WERI-Rb-1 (cell line): ENCODE results near the gene ELL2.

Source experiments
- DNase-seq: peaks from one replicate; pipeline ENCODE4 v3.0.0-alpha.2; 2020
- H3K27ac ChIP-seq: fragments of 250-450 bp; sonication (Bioruptor Pico); 2 replicates; pipeline ENCODE4 v1.5.1; 2020; ENCODE audit warnings: mild to moderate bottlenecking, moderate library complexity
- H3K27me3 ChIP-seq: fragments of 250-450 bp; sonication (Bioruptor Pico); 2 replicates; pipeline ENCODE4 v1.5.1; 2021; ENCODE audit warnings: mild to moderate bottlenecking, low read depth, moderate library complexity; ENCODE audit not compliant: insufficient read depth, severe bottlenecking
- H3K36me3 ChIP-seq: fragments of 250-450 bp; sonication (Bioruptor Pico); 2 replicates; pipeline ENCODE4 v1.5.1; 2020; ENCODE audit warnings: mild to moderate bottlenecking, moderate library complexity
- H3K4me3 ChIP-seq: 2 replicates; pipeline ENCODE4 v1.5.1; 2011; ENCODE audit warnings: low read depth, mild to moderate bottlenecking, control low read depth, low read length
- H3K9me3 ChIP-seq: fragments of 250-450 bp; sonication (Bioruptor Pico); 2 replicates; pipeline ENCODE4 v1.5.1; 2021; ENCODE audit warnings: mild to moderate bottlenecking, moderate library complexity; ENCODE audit not compliant: severe bottlenecking
- CTCF ChIP-seq: IDR thresholded peaks from 2 replicates; pipeline ENCODE4 v1.5.1; 2011; ENCODE audit warnings: low read depth, mild to moderate bottlenecking, control low read depth, inconsistent platforms, low read length

ELL2 gene

GRCh38 chr5:95845391-95845790 is 116.3 kb downstream of the ELL2 start:
- TF ChIP-seq CTCF: no peak
- Histone ChIP-seq H3K4me3 (no peak overlapping the region), H3K36me3 (no peaks in the 10 kb centered on the region), H3K27me3 (no peaks in the 10 kb centered on the region), H3K27ac (no peak overlapping the region), H3K9me3 (no peaks in the 10 kb centered on the region)
- DNase-seq: no peak

GRCh38 chr5:95843733-95844223 is 117.9 kb downstream of the ELL2 start:
- Histone ChIP-seq H3K27me3 (no peaks in the 10 kb centered on the region), H3K36me3 (no peaks in the 10 kb centered on the region), H3K27ac (no peak overlapping the region), H3K9me3 (no peaks in the 10 kb centered on the region), H3K4me3 (no peak overlapping the region)
- no peak for TF ChIP-seq CTCF
- no peak for DNase-seq

GRCh38 chr5:95842854-95843544 is 118.7 kb downstream of the ELL2 start:
- Histone ChIP-seq H3K9me3 (no peaks in the 10 kb centered on the region), H3K4me3 (no peak overlapping the region), H3K27me3 (no peaks in the 10 kb centered on the region), H3K36me3 (no peaks in the 10 kb centered on the region), H3K27ac (no peak overlapping the region)
- peak; percentile 27; the same call in 1 of the 2 replicates for TF ChIP-seq CTCF
- peak; percentile 47 for DNase-seq

GRCh38 chr5:95841914-95842812 is 119.5 kb downstream of the ELL2 start:
- DNase-seq: no peak
- H3K9me3 ChIP-seq: no peaks in the 10 kb centered on the region
- H3K27ac ChIP-seq: no peak overlapping the region
- H3K36me3 ChIP-seq: no peaks in the 10 kb centered on the region
- TF ChIP-seq CTCF: no peak
- no peaks in the 10 kb centered on the region for H3K27me3 ChIP-seq
- H3K4me3 ChIP-seq: no peak overlapping the region

GRCh38 chr5:95840956-95841705 is 120.5 kb downstream of the ELL2 start:
- Histone ChIP-seq H3K27ac (no peak overlapping the region), H3K27me3 (no peaks in the 10 kb centered on the region), H3K9me3 (no peaks in the 10 kb centered on the region), H3K4me3 (no peak overlapping the region), H3K36me3 (no peaks in the 10 kb centered on the region)
- DNase-seq: no peak
- TF ChIP-seq CTCF: no peak
